Stimulated activated naive CD8-positive, alpha-beta T cell treated with anti-CD3 and anti-CD28 coated beads, Interleukin-15, amount 100 ng/mL, for 72 hours (primary cell): ENCODE results near the gene ACAP2.
"Not testable (repeated sequence)": the region's sequence is repeated elsewhere in the genome, so short reads cannot be mapped to it uniquely, and the experiment has no call there.

ENCODE experiments used
- ATAC-seq: fragments of 150-1000 bp; cut with Tn5 transposase; 2 replicates; pipeline ENCODE4 v1.10.0; 2021; ENCODE audit warnings: mild to moderate bottlenecking, moderate library complexity
- DNase-seq, 2 donors: peaks; one replicate each; pipeline ENCODE4 v3.0.0; 2021 to 2022
- H3K27ac Mint-ChIP-seq, 2 donors: one replicate each; pipeline ENCODE4 v1.8.0; 2022; ENCODE audit warnings: mild to moderate bottlenecking in 2 of 2, mixed read lengths in 2 of 2, moderate library complexity in 2 of 2
- H3K27me3 Mint-ChIP-seq: one replicate; pipeline ENCODE4 v1.8.0; 2022; ENCODE audit warnings: mixed read lengths
- H3K4me1 Mint-ChIP-seq: one replicate; pipeline ENCODE4 v1.8.0; 2022; ENCODE audit warnings: mild to moderate bottlenecking, mixed read lengths
- H3K4me3 Mint-ChIP-seq, 2 donors: one replicate each; pipeline ENCODE4 v1.8.0; 2022; ENCODE audit warnings: mild to moderate bottlenecking in 2 of 2, mixed read lengths in 2 of 2, moderate library complexity in 1 of 2
- H3K9me3 Mint-ChIP-seq, 2 donors: one replicate each; pipeline ENCODE4 v1.8.0; 2022; ENCODE audit warnings: mixed read lengths in 2 of 2

ACAP2 gene

DNA sequence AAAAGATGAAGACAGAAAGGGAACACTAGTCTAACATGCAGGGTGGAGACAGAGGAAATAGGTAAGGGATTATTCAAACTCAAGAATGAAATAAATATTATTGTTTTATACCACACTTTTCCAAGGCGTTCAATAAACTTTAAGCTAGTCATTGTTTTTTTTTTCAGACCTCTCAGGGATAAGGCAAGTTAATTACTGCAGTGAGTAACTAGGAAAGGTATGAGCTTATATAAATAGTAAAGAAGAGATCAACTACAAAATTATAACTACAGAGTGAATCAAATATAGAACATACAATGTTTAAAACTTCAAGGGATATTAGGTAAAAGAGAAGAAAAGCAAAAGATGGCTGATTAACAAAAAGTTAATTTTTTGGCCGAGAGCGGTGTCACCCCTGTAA lies 140.4 kb downstream of the ACAP2 start:
- Mint-ChIP-seq H3K9me3 (no peaks in the 10 kb centered on the region), H3K27ac (peak overlapping the region in 1 of 2 donors; percentile 42), H3K27me3 (no peaks in the 10 kb centered on the region), H3K4me3 (no peak overlapping the region), H3K4me1 (peaks cover 6% of the 10 kb centered on the region)
- ATAC-seq (no peak), DNase-seq (no peak)

GRCh38 chr3:195297446-195297845 lies 145.4 kb downstream of the ACAP2 start:
- Mint-ChIP-seq H3K27ac (no peak overlapping the region), H3K4me3 (no peak overlapping the region), H3K9me3 (no peaks in the 10 kb centered on the region), H3K27me3 (no peaks in the 10 kb centered on the region), H3K4me1 (peaks cover 10% of the 10 kb centered on the region)
- ATAC-seq (no peak), DNase-seq (no peak)

- DNase-seq (no peak), ATAC-seq (no peak)
- no peaks in the 10 kb centered on the region for H3K27me3 Mint-ChIP-seq
- no peaks in the 10 kb centered on the region for H3K9me3 Mint-ChIP-seq
- no peak overlapping the region for H3K4me3 Mint-ChIP-seq
- peaks cover 10% of the 10 kb centered on the region for H3K4me1 Mint-ChIP-seq
- no peak overlapping the region for H3K27ac Mint-ChIP-seq
Observed at GRCh38 chr3:195296662-195297061, 146.2 kb downstream of the ACAP2 start.

DNA sequence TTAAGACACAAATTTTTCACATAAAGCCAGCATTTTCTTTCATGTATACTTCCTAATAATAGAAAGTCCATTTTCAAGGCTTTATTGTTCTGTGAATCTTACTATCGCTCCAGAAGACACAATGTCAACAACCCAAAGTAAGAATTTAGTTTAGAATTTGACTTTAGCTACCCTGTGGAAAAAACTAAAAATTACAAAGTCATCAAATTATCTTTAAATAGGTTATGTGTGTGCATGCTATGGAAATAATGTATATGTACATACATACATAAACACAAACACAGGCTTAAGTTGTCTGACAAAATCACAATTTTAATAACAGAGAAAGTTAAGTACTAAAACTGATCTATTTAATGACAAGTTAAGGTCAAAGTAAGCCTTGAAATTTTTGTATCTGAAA lies 151.7 kb downstream of the ACAP2 start:
- H3K9me3 Mint-ChIP-seq, result no peaks in the 10 kb centered on the region
- no peak for ATAC-seq
- H3K4me1 Mint-ChIP-seq, result no peaks in the 10 kb centered on the region
- no peaks in the 10 kb centered on the region for H3K27me3 Mint-ChIP-seq
- H3K27ac Mint-ChIP-seq, result no peak overlapping the region
- H3K4me3 Mint-ChIP-seq, result no peak overlapping the region
- no peak for DNase-seq

GRCh38 chr3:195290643-195291042 lies 152.2 kb downstream of the ACAP2 start:
- not testable (repeated sequence) for H3K27ac Mint-ChIP-seq, ATAC-seq, DNase-seq, H3K27me3 Mint-ChIP-seq, H3K4me1 Mint-ChIP-seq, H3K4me3 Mint-ChIP-seq, H3K9me3 Mint-ChIP-seq

DNA sequence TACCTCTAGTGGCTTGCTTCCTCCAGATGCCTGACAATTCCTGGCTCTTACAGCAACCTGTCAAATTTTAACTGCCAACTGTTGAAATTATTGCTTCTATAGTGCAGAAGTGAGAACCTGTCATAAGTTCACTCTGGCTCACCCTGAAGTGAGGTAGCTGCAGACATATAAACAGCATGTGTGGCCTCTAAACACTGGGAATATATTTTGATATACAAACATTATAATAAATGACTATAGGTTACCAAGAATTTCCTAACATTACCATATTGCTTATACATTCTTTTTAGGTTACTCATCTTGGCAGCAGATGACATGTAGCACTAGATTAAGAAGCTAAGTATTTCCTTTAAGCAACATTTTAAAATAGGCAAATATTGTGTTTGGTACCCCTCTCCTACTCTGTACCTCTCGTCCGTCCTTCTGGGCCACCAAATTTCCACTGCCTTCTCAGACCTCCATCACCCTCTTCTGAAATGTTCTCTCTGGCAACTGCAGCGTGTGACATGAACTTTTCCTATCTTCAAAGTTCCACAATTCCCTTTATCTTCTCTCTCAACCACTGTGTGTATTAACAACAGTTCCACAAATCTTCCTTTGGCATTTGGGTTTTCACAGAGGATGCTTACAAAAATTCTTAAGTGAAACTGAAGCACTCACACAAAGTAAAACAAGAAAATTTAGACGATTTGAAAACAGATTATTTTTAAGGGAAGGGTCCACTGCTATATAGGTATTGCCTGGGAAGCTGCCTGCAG lies 156.5 kb downstream of the ACAP2 start:
- peaks cover 19% of the 10 kb centered on the region for H3K4me1 Mint-ChIP-seq
- DNase-seq, result no peak
- no peak for ATAC-seq

GRCh38 chr3:195285372-195285771 lies 157.4 kb downstream of the ACAP2 start:
- Mint-ChIP-seq H3K4me1 (peaks cover 19% of the 10 kb centered on the region), H3K27ac (no peak overlapping the region), H3K9me3 (no peaks in the 10 kb centered on the region), H3K27me3 (no peaks in the 10 kb centered on the region), H3K4me3 (no peak overlapping the region)
- no peak for ATAC-seq
- no peak for DNase-seq

More for the DNA sequence above, 156.5 kb downstream of the ACAP2 start:
- no peak overlapping the region for H3K4me3 Mint-ChIP-seq
- H3K27ac Mint-ChIP-seq, result peak overlapping the region in 1 of 2 donors; percentile 7
- no peaks in the 10 kb centered on the region for H3K27me3 Mint-ChIP-seq
- H3K9me3 Mint-ChIP-seq, result no peaks in the 10 kb centered on the region

DNA sequence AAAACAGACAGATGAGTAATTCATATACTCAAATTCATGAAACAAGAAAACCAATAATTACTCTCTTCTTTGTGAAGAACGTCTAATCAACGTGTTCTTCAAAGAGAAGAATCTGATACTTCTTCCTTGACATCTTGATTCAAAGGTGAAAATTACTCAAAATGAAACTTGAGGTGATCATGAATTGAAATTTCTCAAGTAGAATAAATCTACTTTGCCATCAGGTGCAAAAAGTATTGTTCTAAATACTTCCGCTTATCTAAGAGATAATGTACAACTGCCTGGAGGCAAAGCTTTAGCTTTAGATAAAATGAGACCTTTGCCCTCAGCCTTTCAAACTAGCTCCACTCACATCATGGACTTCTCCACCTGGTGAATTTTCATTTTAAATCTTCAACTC lies 158.0 kb downstream of the ACAP2 start:
- DNase-seq (no peak), ATAC-seq (no peak)
- Mint-ChIP-seq H3K4me3 (no peak overlapping the region), H3K27ac (no peak overlapping the region), H3K4me1 (peaks cover 19% of the 10 kb centered on the region), H3K9me3 (no peaks in the 10 kb centered on the region), H3K27me3 (no peaks in the 10 kb centered on the region)

- DNase-seq (no peak), ATAC-seq (no peak)
- Mint-ChIP-seq H3K27me3 (no peaks in the 10 kb centered on the region), H3K9me3 (no peaks in the 10 kb centered on the region), H3K4me1 (peaks cover 19% of the 10 kb centered on the region), H3K4me3 (no peak overlapping the region), H3K27ac (peak overlapping the region in 1 of 2 donors; percentile 56)
Observed at GRCh38 chr3:195282961-195283360, 159.9 kb downstream of the ACAP2 start.

DNA sequence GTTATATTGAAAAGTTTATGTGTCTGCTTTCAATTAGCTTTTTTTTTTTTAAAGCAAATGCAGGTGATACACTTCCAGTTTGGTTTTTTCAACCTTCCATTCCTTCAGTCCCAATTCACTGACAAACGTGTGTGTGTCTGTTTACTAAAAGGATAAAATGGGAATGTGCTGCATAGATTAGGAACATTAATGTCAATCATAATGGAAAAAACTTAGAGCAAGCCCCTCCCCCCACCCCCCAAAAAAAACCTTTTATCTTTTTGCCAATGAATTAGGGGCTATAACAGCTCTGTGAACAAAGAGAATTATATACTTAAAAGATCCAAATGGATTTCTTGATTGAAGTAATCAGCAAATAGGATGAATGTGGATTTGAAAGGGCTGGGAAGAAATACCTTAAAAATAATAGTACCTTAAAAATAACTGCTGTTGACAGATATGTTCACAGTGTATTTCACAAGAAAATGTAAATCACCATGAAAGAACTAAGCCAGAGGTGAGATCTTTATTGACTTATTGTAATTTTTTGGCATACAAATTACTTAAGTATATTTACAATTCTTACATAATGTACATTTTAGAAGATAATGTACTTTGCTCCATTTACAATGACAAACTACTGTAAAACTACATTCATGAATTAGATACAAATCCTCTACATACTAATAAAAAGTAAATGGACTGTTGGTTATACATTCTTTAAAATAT lies 168.4 kb downstream of the ACAP2 start:
- H3K4me3 Mint-ChIP-seq, result no peak overlapping the region
- ATAC-seq (no peak), DNase-seq (no peak)
- H3K27me3 Mint-ChIP-seq, result no peaks in the 10 kb centered on the region
- H3K9me3 Mint-ChIP-seq, result no peaks in the 10 kb centered on the region
- H3K4me1 Mint-ChIP-seq, result peaks cover 17% of the 10 kb centered on the region
- H3K27ac Mint-ChIP-seq, result no peak overlapping the region

DNA sequence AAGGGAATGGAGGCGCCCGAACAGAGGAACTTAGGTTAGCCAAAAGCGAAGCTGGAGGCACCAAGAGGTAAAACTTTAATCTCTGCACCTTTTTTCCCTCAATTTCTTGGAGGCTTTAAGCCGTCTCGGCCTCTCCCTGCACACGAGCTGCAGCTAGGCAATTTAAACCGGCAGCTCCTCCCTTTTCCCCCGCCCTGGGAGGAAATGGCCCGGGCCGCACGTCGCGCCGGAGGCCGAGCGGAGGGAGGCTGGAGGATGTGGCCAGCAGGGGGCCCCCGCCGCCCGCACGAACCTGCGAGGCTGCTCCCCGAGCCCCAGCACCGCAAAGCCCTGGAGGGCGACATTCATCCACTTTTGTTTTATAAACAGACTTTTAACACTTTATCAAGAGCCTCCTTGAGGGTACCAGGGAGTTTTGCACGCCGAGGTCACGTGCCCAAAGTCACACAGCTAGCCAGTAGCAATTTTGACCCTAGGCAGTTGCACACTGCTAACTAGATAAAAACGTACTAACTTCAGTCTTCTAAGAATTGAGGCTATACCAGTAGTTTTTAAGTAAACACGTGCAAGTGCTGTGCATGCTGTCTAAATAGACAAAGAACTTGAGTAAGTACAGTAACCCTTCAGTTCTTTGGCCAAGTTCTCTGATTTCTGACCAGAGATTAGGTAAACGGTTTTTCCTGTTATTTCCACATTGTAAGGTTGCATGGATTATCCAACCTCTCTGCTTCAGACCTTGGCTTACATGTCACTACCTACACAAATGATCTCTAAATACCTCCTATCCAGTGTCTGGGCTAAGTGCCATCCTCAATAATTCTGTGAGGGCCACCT lies 171.2 kb downstream of the ACAP2 start:
- Mint-ChIP-seq H3K4me1 (peaks cover 37% of the 10 kb centered on the region), H3K4me3 (peak overlapping the region; percentile 93), H3K27ac (peak overlapping the region; percentile 84 to 94)

GRCh38 chr3:195270817-195271409 lies 171.9 kb downstream of the ACAP2 start, which contains the start of gene XXYLT1:
XXYLT1 (minus strand) TSS chr3:195271159; CDS start chr3:195271058, 101 bp downstream.
- DNase-seq (peak; percentile 90 to 92), ATAC-seq (peak; percentile 88)
- no peaks in the 10 kb centered on the region for H3K9me3 Mint-ChIP-seq
- H3K4me3 Mint-ChIP-seq, result peak within 1 kb of the TSS; percentile 93
- H3K4me1 Mint-ChIP-seq, result peaks cover 39% of the 10 kb centered on the region
- no peaks in the 10 kb centered on the region for H3K27me3 Mint-ChIP-seq
- H3K27ac Mint-ChIP-seq, result peak within 1 kb of the TSS; percentile 84 to 94

More for the DNA sequence above, 171.2 kb downstream of the ACAP2 start:
- no peaks in the 10 kb centered on the region for H3K27me3 Mint-ChIP-seq
- H3K9me3 Mint-ChIP-seq, result no peaks in the 10 kb centered on the region
- DNase-seq (peak; percentile 92 to 93), ATAC-seq (peak; percentile 85)

GRCh38 chr3:195270079-195270816 lies 172.6 kb downstream of the ACAP2 start:
- Mint-ChIP-seq H3K4me3 (peak overlapping the region; percentile 87 to 93), H3K9me3 (no peaks in the 10 kb centered on the region), H3K27me3 (no peaks in the 10 kb centered on the region), H3K27ac (peak overlapping the region in 1 of 2 donors; percentile 74), H3K4me1 (peaks cover 45% of the 10 kb centered on the region)
- ATAC-seq (peak; percentile 39), DNase-seq (peak in 1 of 2 donors; percentile 65)

- Mint-ChIP-seq H3K27ac (peak overlapping the region in 1 of 2 donors; percentile 74), H3K27me3 (no peaks in the 10 kb centered on the region), H3K4me3 (peak overlapping the region; percentile 87 to 93), H3K4me1 (peaks cover 53% of the 10 kb centered on the region), H3K9me3 (no peaks in the 10 kb centered on the region)
- DNase-seq (no peak), ATAC-seq (no peak)
Observed at GRCh38 chr3:195269375-195270078, 173.3 kb downstream of the ACAP2 start.
